ENCODE results near the gene HBEGF.
"Not testable (repeated sequence)": the region's sequence is repeated elsewhere in the genome, so short reads cannot be mapped to it uniquely, and the experiment has no call there.

The HBEGF gene

GRCh38 chr5:140347360-140347759, 957 bp upstream of the HBEGF start:
- no peak for DNase-seq (ENCODE audit: low read depth, low spot score)
- H3K4me3 ChIP-seq (ENCODE audit: low read depth, low read length), result no peak overlapping the region
- TF ChIP-seq, protein P1, sequence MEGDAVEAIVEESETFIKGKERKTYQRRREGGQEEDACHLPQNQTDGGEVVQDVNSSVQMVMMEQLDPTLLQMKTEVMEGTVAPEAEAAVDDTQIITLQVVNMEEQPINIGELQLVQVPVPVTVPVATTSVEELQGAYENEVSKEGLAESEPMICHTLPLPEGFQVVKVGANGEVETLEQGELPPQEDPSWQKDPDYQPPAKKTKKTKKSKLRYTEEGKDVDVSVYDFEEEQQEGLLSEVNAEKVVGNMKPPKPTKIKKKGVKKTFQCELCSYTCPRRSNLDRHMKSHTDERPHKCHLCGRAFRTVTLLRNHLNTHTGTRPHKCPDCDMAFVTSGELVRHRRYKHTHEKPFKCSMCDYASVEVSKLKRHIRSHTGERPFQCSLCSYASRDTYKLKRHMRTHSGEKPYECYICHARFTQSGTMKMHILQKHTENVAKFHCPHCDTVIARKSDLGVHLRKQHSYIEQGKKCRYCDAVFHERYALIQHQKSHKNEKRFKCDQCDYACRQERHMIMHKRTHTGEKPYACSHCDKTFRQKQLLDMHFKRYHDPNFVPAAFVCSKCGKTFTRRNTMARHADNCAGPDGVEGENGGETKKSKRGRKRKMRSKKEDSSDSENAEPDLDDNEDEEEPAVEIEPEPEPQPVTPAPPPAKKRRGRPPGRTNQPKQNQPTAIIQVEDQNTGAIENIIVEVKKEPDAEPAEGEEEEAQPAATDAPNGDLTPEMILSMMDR (IDR thresholded peaks at IDR 0.05; ENCODE audit: low read depth, low read length), result no peak
- in situ Hi-C loops (cut with HindIII; ENCODE audit: low sequenced_read_pairs), result no loop called here

DNA sequence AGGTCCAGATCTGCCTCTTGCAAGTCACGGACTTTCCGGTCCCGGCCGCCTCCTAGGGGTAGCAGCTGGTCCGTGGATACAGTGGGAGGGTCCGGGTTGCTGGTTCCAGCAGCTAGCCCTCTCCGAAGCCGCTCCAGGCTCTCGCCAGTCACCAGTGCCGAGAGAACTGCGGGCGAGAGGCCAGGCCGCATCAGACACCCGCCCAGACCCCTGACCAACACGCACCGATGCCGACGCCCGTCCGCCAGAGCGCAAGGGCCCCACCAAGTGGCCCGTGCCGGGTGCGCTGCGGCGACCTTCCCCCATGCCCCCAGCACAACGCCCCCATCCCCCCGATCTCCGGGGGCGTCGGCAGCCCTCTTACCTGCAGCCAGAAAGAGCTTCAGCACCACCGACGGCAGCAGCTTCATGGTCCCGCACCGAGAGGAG, 470 bp downstream of the HBEGF start:
- in situ Hi-C loops (cut with HindIII; ENCODE audit: low sequenced_read_pairs), result no loop called here
- peak; percentile 67 for DNase-seq (ENCODE audit: low read depth, low spot score)
- TF ChIP-seq, protein P1 (IDR thresholded peaks at IDR 0.05; ENCODE audit: low read depth, low read length), result peak; percentile 62

GRCh38 chr5:140344683-140345423, 1.6 kb downstream of the HBEGF start:
- DNase-seq (ENCODE audit: low read depth, low spot score), result peak; percentile 42
- in situ Hi-C loops (cut with HindIII; ENCODE audit: low sequenced_read_pairs), result no loop called here
- TF ChIP-seq, protein P1 (IDR thresholded peaks at IDR 0.05; ENCODE audit: low read depth, low read length), result no peak
- H3K4me3 ChIP-seq (ENCODE audit: low read depth, low read length), result peak overlapping the region; percentile 66

More for the DNA sequence above, 470 bp downstream of the HBEGF start:
- H3K4me3 ChIP-seq (ENCODE audit: low read depth, low read length), result peak overlapping the region; percentile 66

DNA sequence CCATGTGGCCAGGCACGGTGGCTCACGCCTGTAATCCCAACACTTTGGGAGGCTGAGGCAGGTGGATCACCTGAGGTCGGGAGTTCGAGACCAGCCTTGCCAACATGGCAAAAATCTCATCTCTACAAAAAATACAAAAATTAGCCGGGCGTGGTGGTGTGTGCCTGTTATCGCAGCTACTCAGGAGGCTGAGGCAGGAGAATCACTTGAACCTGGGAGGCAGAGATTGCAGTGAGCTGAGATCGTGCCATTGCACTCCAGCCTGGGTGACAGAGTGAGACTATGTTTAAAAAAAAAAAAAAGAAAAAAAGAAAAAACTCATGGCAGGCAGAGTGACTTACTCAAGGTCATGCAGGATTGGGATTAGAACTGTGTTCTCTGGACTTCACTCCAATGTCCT, 2.6 kb downstream of the HBEGF start:
- in situ Hi-C loops (cut with HindIII; ENCODE audit: low sequenced_read_pairs); DNase-seq (ENCODE audit: low read depth, low spot score); H3K4me3 ChIP-seq (ENCODE audit: low read depth, low read length): not testable (repeated sequence)

DNA sequence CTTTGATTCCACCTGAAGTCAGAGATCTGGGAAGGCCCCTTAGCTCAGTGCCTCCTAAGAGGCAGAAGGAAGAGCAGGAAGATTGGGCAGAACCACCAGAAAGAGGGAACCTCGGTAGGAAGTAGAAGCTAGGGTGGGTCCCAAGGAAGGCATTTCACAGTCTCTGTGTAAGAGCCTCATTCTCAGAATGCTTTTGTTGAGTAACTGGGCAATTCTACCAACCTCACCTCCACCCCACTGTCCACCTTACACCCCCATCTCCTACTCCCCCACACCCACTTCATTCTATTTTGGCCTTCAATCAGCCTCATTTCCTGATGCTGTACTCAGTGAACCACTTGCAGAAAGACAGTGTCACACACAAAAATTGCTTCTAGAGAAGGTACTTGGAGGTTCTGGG, 3.5 kb downstream of the HBEGF start:
- DNase-seq (ENCODE audit: low read depth, low spot score), result no peak
- in situ Hi-C loops (cut with HindIII; ENCODE audit: low sequenced_read_pairs), result no loop called here
- no peak overlapping the region for H3K4me3 ChIP-seq (ENCODE audit: low read depth, low read length)
- TF ChIP-seq, protein P1 (IDR thresholded peaks at IDR 0.05; ENCODE audit: low read depth, low read length), result no peak

GRCh38 chr5:140342287-140342686, 4.1 kb downstream of the HBEGF start:
- H3K4me3 ChIP-seq (ENCODE audit: low read depth, low read length), result no peak overlapping the region
- in situ Hi-C loops (cut with HindIII; ENCODE audit: low sequenced_read_pairs), result no loop called here
- DNase-seq (ENCODE audit: low read depth, low spot score), result no peak
- TF ChIP-seq, protein P1 (IDR thresholded peaks at IDR 0.05; ENCODE audit: low read depth, low read length), result no peak

GRCh38 chr5:140341591-140341990, 4.8 kb downstream of the HBEGF start:
- in situ Hi-C loops (cut with HindIII; ENCODE audit: low sequenced_read_pairs), result no loop called here

More at GRCh38 chr5:140341591-140341990, 4.8 kb downstream of the HBEGF start:
- no peak overlapping the region for H3K4me3 ChIP-seq (ENCODE audit: low read depth, low read length)
- TF ChIP-seq, protein P1 (IDR thresholded peaks at IDR 0.05; ENCODE audit: low read depth, low read length), result no peak
- no peak for DNase-seq (ENCODE audit: low read depth, low spot score)
